Kidney (tissue), 14 donors: ENCODE results near the gene GRIK2. TPM values are rescaled to one million over a fixed set of nuclear protein-coding genes. Genes with fewer than 3 reads are reported as not detected.
A peak's percentile ranks its signal among the peaks of the same experiment; 100 is the strongest.

Experiments
- DNase-seq, 5 donors: peaks; one replicate each; pipeline ENCODE4 v3.0.0-alpha.2; 2013 to 2020
- FAIRE-seq: peaks from 2 replicates; lab custom pipeline; 2012; peaks lifted over from hg19 to GRCh38; lab: Jason Lieb, UNC
- H3K27ac ChIP-seq, 2 donors: one replicate each; pipeline ENCODE4 v1.7.0; 2013; ENCODE audit warnings: low read depth in 2 of 2, low read length in 2 of 2, inconsistent platforms in 1 of 2
- H3K27me3 ChIP-seq: one replicate; pipeline ENCODE4 v1.7.1; 2013; ENCODE audit warnings: low read length, inconsistent platforms; ENCODE audit not compliant: control insufficient read depth, insufficient read depth
- H3K36me3 ChIP-seq, 3 donors: one replicate each; pipeline versions ENCODE4 v1.7.0 to v1.7.1; 2013; ENCODE audit warnings: low read length in 3 of 3, control low read depth in 1 of 3, inconsistent platforms in 1 of 3; ENCODE audit not compliant: insufficient read depth in 3 of 3, control insufficient read depth in 2 of 3
- H3K4me1 ChIP-seq, 3 donors: one replicate each; pipeline versions ENCODE4 v1.7.0 to v1.7.1; 2013; ENCODE audit warnings: low read length in 3 of 3, inconsistent platforms in 1 of 3, low read depth in 1 of 3; ENCODE audit not compliant: control insufficient read depth in 2 of 3, insufficient read depth in 2 of 3
- H3K4me3 ChIP-seq, 3 donors: one replicate each; pipeline versions ENCODE4 v1.7.0 to v1.8.1; 2013; ENCODE audit warnings: low read length in 3 of 3, control low read depth in 1 of 3, inconsistent platforms in 1 of 3
- H3K9ac ChIP-seq, 3 donors: one replicate each; pipeline versions ENCODE4 v1.7.0 to v1.7.1; 2013; ENCODE audit warnings: low read length in 3 of 3, control low read depth in 1 of 3, inconsistent platforms in 1 of 3
- H3K9me3 ChIP-seq, 3 donors: one replicate each; pipeline versions ENCODE4 v1.7.0 to v1.7.1; 2013; ENCODE audit warnings: low read length in 3 of 3, control low read depth in 1 of 3, inconsistent platforms in 1 of 3; ENCODE audit not compliant: control insufficient read depth in 2 of 3, insufficient read depth in 1 of 3
- CTCF ChIP-seq: IDR thresholded peaks from 3 replicates; pipeline ENCODE4 v1.5.1; 2012; ENCODE audit warnings: mild to moderate bottlenecking, moderate library complexity, borderline replicate concordance; ENCODE audit not compliant: insufficient read depth; ENCODE audit errors: extremely low read depth
- intact Hi-C: fragments of 100-400 bp; cut with DNase I; formaldehyde crosslinking; loops from one replicate; pipeline ENCODE4 v1.11.1; 2022
- polyA plus RNA-seq: library from polyadenylated mRNA; stranded (reverse); fragments of 350-450 nt; fragmentation: Illumina TruSeq; extraction: RNeasy Lipid Tissue Mini Kit (QIAGEN cat#74804); gene quantifications from one replicate; pipeline ENCODE4 v1.2.3, GENCODE V29; 2014; ENCODE audit warnings: low read depth, low replicate concordance; ENCODE audit not compliant: insufficient read depth
- total RNA-seq: library from RNA; stranded (reverse); fragmentation: NEBNext Ultra II Directional; extraction: Animal tissue kit (Norgen Biotek cat#: 25700); gene quantifications from one replicate; pipeline ENCODE4 v1.2.1, GENCODE V29; 2021
- donor health status: control.
- donor health status: control.
- donor health status: control.
- donor health status: control.
- donor health status: control.
- donor health status: DM: yes; HTN: yes; CAD: no.
- donor health status: Normal renal cell carcinoma (clear cell type).

GRIK2 gene
- total and polyA plus RNA-seq, 2 donors from 2014 or later = 0.82 to 1.4 TPM

- no peak for FAIRE-seq
- H3K4me3 ChIP-seq = no peak overlapping the region
- H3K9ac ChIP-seq = no peak overlapping the region
- H3K27ac ChIP-seq = no peak overlapping the region
- H3K9me3 ChIP-seq = no peaks in the 10 kb centered on the region
- H3K36me3 ChIP-seq = no peaks in the 10 kb centered on the region
- no peaks in the 10 kb centered on the region for H3K4me1 ChIP-seq
- H3K27me3 ChIP-seq = no peaks in the 10 kb centered on the region
- intact Hi-C loops = no loop called here
- TF ChIP-seq CTCF = no peak
- DNase-seq = peak in 2 of 5 donors; percentile 9 to 39
Measured at GRCh38 chr6:101516578-101516977, 123.1 kb downstream of the GRIK2 start.

- no peaks in the 10 kb centered on the region for H3K36me3 ChIP-seq
- H3K9me3 ChIP-seq = no peaks in the 10 kb centered on the region
- H3K4me3 ChIP-seq = no peak overlapping the region
- no peak overlapping the region for H3K9ac ChIP-seq
- FAIRE-seq = no peak
- H3K27me3 ChIP-seq = no peaks in the 10 kb centered on the region
- H3K27ac ChIP-seq = no peak overlapping the region
- TF ChIP-seq CTCF = no peak
- intact Hi-C loops = no loop called here
- no peaks in the 10 kb centered on the region for H3K4me1 ChIP-seq
- no peak for DNase-seq
Measured at GRCh38 chr6:101517632-101518031, 124.1 kb downstream of the GRIK2 start.

GRCh38 chr6:101522254-101522653 is 128.7 kb downstream of the GRIK2 start:
- no peaks in the 10 kb centered on the region for H3K27me3 ChIP-seq
- intact Hi-C loops = no loop called here
- H3K36me3 ChIP-seq = no peaks in the 10 kb centered on the region
- no peak for TF ChIP-seq CTCF
- FAIRE-seq (no peak), DNase-seq (no peak)
- no peak overlapping the region for H3K4me3 ChIP-seq
- no peaks in the 10 kb centered on the region for H3K4me1 ChIP-seq
- no peaks in the 10 kb centered on the region for H3K9me3 ChIP-seq
- no peak overlapping the region for H3K9ac ChIP-seq
- no peak overlapping the region for H3K27ac ChIP-seq

- DNase-seq (no peak), FAIRE-seq (no peak)
- no peaks in the 10 kb centered on the region for H3K27me3 ChIP-seq
- H3K36me3 ChIP-seq = no peaks in the 10 kb centered on the region
- no peak overlapping the region for H3K27ac ChIP-seq
- no peak overlapping the region for H3K4me3 ChIP-seq
- no peak for TF ChIP-seq CTCF
- intact Hi-C loops = no loop called here
- H3K9me3 ChIP-seq = no peaks in the 10 kb centered on the region
- no peak overlapping the region for H3K9ac ChIP-seq
- H3K4me1 ChIP-seq = no peaks in the 10 kb centered on the region
Measured at GRCh38 chr6:101527467-101527866, 134.0 kb downstream of the GRIK2 start.
